H9 (cell line): ENCODE results near the gene NRCAM. TPM values are rescaled to one million over a fixed set of nuclear protein-coding genes. Genes with fewer than 3 reads are reported as not detected.

ENCODE experiments used
- DNase-seq: peaks from one replicate; pipeline ENCODE4 v3.0.0-alpha.2; 2017
- H2AFZ ChIP-seq: one replicate; pipeline ENCODE4 v1.6.1; 2013; ENCODE audit warnings: mild to moderate bottlenecking, low read length, control low read depth, moderate library complexity
- H2AK5ac ChIP-seq: 2 replicates; pipeline ENCODE4 v1.6.1; 2013; ENCODE audit warnings: low read length, control low read depth, mixed read lengths; ENCODE audit not compliant: insufficient read length
- H2BK120ac ChIP-seq: one replicate; pipeline ENCODE4 v1.6.1; 2013; ENCODE audit warnings: low read depth, mild to moderate bottlenecking, low read length, control low read depth, inconsistent platforms; ENCODE audit not compliant: poor library complexity, severe bottlenecking
- H2BK12ac ChIP-seq: 2 replicates; pipeline ENCODE4 v1.6.1; 2013; ENCODE audit warnings: low read length, control low read depth, mixed read lengths, low read depth; ENCODE audit not compliant: insufficient read length
- H2BK15ac ChIP-seq: 2 replicates; pipeline ENCODE4 v1.6.1; 2013; ENCODE audit warnings: low read depth, low read length, control low read depth
- H2BK20ac ChIP-seq: one replicate; pipeline ENCODE4 v1.6.1; 2013; ENCODE audit warnings: low read depth, mild to moderate bottlenecking, low read length, control low read depth, inconsistent platforms; ENCODE audit not compliant: poor library complexity, severe bottlenecking
- H2BK5ac ChIP-seq: 2 replicates; pipeline ENCODE4 v1.6.1; 2013; ENCODE audit warnings: low read length, control low read depth, mixed read lengths; ENCODE audit not compliant: insufficient read length
- H3K14ac ChIP-seq: 2 replicates; pipeline ENCODE4 v1.6.1; 2013; ENCODE audit warnings: low read length, control low read depth; ENCODE audit not compliant: insufficient read depth
- H3K18ac ChIP-seq: 2 replicates; pipeline ENCODE4 v1.6.1; 2013; ENCODE audit warnings: low read depth, mild to moderate bottlenecking, mixed read lengths, low read length, control low read depth; ENCODE audit not compliant: insufficient read length
- H3K23ac ChIP-seq: 2 replicates; pipeline ENCODE4 v1.6.1; 2013; ENCODE audit warnings: low read length, control low read depth, mixed read lengths, low read depth; ENCODE audit not compliant: insufficient read length
- H3K23me2 ChIP-seq: 2 replicates; pipeline ENCODE4 v1.6.1; 2013; ENCODE audit warnings: low read depth, mild to moderate bottlenecking, mixed read lengths, low read length, control low read depth; ENCODE audit not compliant: insufficient read length, poor library complexity, severe bottlenecking
- H3K27ac ChIP-seq: 2 replicates; pipeline ENCODE4 v1.5.1; 2013; ENCODE audit warnings: low read length, control low read depth, mixed read lengths, low read depth; ENCODE audit not compliant: insufficient read length
- H3K27me3 ChIP-seq: 2 replicates; pipeline ENCODE4 v1.6.1; 2013; ENCODE audit warnings: low read length, control low read depth, inconsistent platforms; ENCODE audit not compliant: insufficient read depth
- H3K4ac ChIP-seq: 2 replicates; pipeline ENCODE4 v1.6.1; 2013; ENCODE audit warnings: low read depth, mild to moderate bottlenecking, control low read depth, inconsistent platforms, low read length, moderate library complexity
- H3K4me1 ChIP-seq: 2 replicates; pipeline ENCODE4 v1.6.1; 2013; ENCODE audit warnings: low read length, control low read depth, inconsistent platforms; ENCODE audit not compliant: insufficient read depth
- H3K4me2 ChIP-seq: 2 replicates; pipeline ENCODE4 v1.6.1; 2013; ENCODE audit warnings: low read length, control low read depth, mixed read lengths; ENCODE audit not compliant: insufficient read length, insufficient read depth
- H3K56ac ChIP-seq: 2 replicates; pipeline ENCODE4 v1.6.1; 2013; ENCODE audit warnings: low read depth, mild to moderate bottlenecking, mixed read lengths, low read length, control low read depth; ENCODE audit not compliant: insufficient read length
- H3K79me1 ChIP-seq: 2 replicates; pipeline ENCODE4 v1.6.1; 2013; ENCODE audit warnings: low read depth, mild to moderate bottlenecking, moderate library complexity, low read length, control low read depth, inconsistent platforms; ENCODE audit not compliant: insufficient read depth, poor library complexity, severe bottlenecking
- H3K79me2 ChIP-seq: 2 replicates; pipeline ENCODE4 v1.6.1; 2013; ENCODE audit warnings: low read length, control low read depth, inconsistent platforms; ENCODE audit not compliant: insufficient read depth
- H3K9ac ChIP-seq: 2 replicates; pipeline ENCODE4 v1.6.1; 2013; ENCODE audit warnings: low read length, control low read depth, mixed read lengths; ENCODE audit not compliant: insufficient read length; ENCODE audit errors: extremely low read depth
- H3K9me3 ChIP-seq: one replicate; pipeline ENCODE4 v1.6.1; 2013; ENCODE audit warnings: low read depth, low read length, inconsistent platforms; ENCODE audit not compliant: control insufficient read depth
- H3T11ph ChIP-seq: one replicate; pipeline ENCODE4 v1.6.1; 2013; ENCODE audit warnings: mild to moderate bottlenecking, low read length, control low read depth, inconsistent platforms
- H4K20me1 ChIP-seq: one replicate; pipeline ENCODE4 v1.6.1; 2013; ENCODE audit not compliant: control insufficient read depth, insufficient read length, insufficient read depth
- H4K5ac ChIP-seq: 2 replicates; pipeline ENCODE4 v1.6.1; 2013; ENCODE audit warnings: low read depth, mild to moderate bottlenecking, mixed read lengths, low read length, control low read depth; ENCODE audit not compliant: insufficient read length
- H4K8ac ChIP-seq: replicated peaks from 2 replicates; pipeline ENCODE4 v1.6.1; 2013; ENCODE audit warnings: low read length, control low read depth, mixed read lengths, low read depth; ENCODE audit not compliant: insufficient read length
- H4K91ac ChIP-seq: 2 replicates; pipeline ENCODE4 v1.6.1; 2013; ENCODE audit warnings: low read depth, mild to moderate bottlenecking, moderate library complexity, mixed read lengths, low read length, control low read depth; ENCODE audit not compliant: insufficient read length
- H3K27ac Mint-ChIP-seq, 3 experiments: 2 replicates in 2 of 3; 3 replicates in 1 of 3; pipeline ENCODE4 v1.8.0; 2020 to 2021; ENCODE audit warnings: mixed read lengths in 3 of 3, mild to moderate bottlenecking in 1 of 3, moderate library complexity in 1 of 3
- H3K27me3 Mint-ChIP-seq: 2 replicates; pipeline ENCODE4 v1.8.0; 2021; ENCODE audit warnings: low read depth, mild to moderate bottlenecking, moderate library complexity, mixed read lengths
- H3K36me3 Mint-ChIP-seq, 3 experiments: 2 replicates in 2 of 3; 3 replicates in 1 of 3; pipeline ENCODE4 v1.8.0; 2020 to 2021; ENCODE audit warnings: low read depth in 3 of 3, mixed read lengths in 3 of 3; ENCODE audit not compliant: insufficient read depth in 1 of 3
- H3K4me1 Mint-ChIP-seq, 2 experiments: 2 replicates each; pipeline ENCODE4 v1.8.0; 2020; ENCODE audit warnings: mixed read lengths in 2 of 2
- H3K4me3 Mint-ChIP-seq, 2 experiments: 2 replicates in 1 of 2; 3 replicates in 1 of 2; pipeline ENCODE4 v1.8.0; 2020 to 2021; ENCODE audit warnings: mild to moderate bottlenecking in 2 of 2, mixed read lengths in 2 of 2, moderate library complexity in 1 of 2
- H3K9me3 Mint-ChIP-seq, 2 experiments: 2 replicates in 1 of 2; 3 replicates in 1 of 2; pipeline ENCODE4 v1.8.0; 2020; ENCODE audit warnings: mild to moderate bottlenecking in 2 of 2, mixed read lengths in 2 of 2, moderate library complexity in 1 of 2
- CTCF ChIP-seq: fragments of 200-600 bp; sonication (generic); conservative IDR thresholded peaks from 3 replicates; pipeline ENCODE4 v1.8.0; 2021; ENCODE audit warnings: antibody characterized with exemption, mild to moderate bottlenecking
- WGBS: extraction: QIAGEN DNeasy Blood & Tissue Kit; methylation state at CpG from one replicate; pipeline ENCODE4 v1.1.7; 2013; ENCODE audit warnings: missing lambda C conversion rate, low lambda C conversion rate, mixed read lengths; ENCODE audit not compliant: insufficient read length; ENCODE audit errors: extremely low coverage; 5-methylcytosine and 5-hydroxymethylcytosine counted together
- total RNA-seq: library from RNA; stranded (reverse); gene quantifications from 2 replicates; pipeline ENCODE4 v1.2.1, GENCODE V29; 2021

The NRCAM gene
- total RNA-seq, 1 experiment from 2014 or later: 2.3 TPM

DNA sequence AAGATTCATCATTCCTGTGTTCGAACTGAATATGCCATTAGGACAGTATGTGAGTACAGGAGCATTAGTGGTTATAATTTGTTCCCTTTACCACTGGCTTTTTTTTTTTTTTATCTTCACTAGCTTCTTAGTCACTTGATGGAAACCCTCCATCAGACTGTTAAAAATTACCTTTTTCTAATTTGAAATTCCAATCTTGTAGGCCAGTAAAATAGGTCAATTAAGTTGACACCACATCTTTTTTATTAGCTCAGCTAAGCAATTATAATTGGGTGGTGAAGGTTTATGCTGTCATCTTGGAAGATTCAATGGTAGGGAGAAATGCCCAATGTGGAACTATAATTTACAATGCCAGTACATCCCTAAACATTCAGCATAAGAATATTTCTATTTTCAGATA, 6.1 kb downstream of the NRCAM start:
- no peaks in the 10 kb centered on the region for H3K9me3 Mint-ChIP-seq
- Histone ChIP-seq H4K8ac (no peak overlapping the region), H3K23ac (no peak overlapping the region), H3K18ac (no peak overlapping the region), H4K20me1 (no peaks in the 10 kb centered on the region), H3K27ac (no peak overlapping the region), H2BK15ac (no peak overlapping the region), H2AK5ac (no peak overlapping the region), H3K4me1 (peaks cover 4% of the 10 kb centered on the region; the same call in 1 of the 2 replicates), H3K4me2 (no peak overlapping the region), H3K23me2 (peaks cover 10% of the 10 kb centered on the region), H2AFZ (no peak overlapping the region), H3T11ph (no peak overlapping the region), H3K9ac (no peak overlapping the region), H2BK12ac (no peak overlapping the region), H4K5ac (no peak overlapping the region), H2BK120ac (no peak overlapping the region), H3K14ac (no peak overlapping the region), H3K79me1 (no peaks in the 10 kb centered on the region), H3K27me3 (peaks cover 7% of the 10 kb centered on the region; the same call in 1 of the 2 replicates), H3K79me2 (no peaks in the 10 kb centered on the region), H3K9me3 (no peaks in the 10 kb centered on the region), H3K4ac (no peak overlapping the region), H2BK5ac (no peak overlapping the region), H3K56ac (no peak overlapping the region), H2BK20ac (no peak overlapping the region), H4K91ac (no peak overlapping the region)
- peaks cover 34% of the 10 kb centered on the region for H3K27me3 Mint-ChIP-seq
- WGBS: no CpG with 5 or more reads among the region's 1 CpG
- no peak overlapping the region for H3K27ac Mint-ChIP-seq
- TF ChIP-seq CTCF: no peak
- no peaks in the 10 kb centered on the region for H3K36me3 Mint-ChIP-seq
- H3K4me1 Mint-ChIP-seq: peaks cover 23 to 39% of the 10 kb centered on the region in 2 experiments
- no peak for DNase-seq
- no peak overlapping the region for H3K4me3 Mint-ChIP-seq
